ENCODE data around the gene ACP4.
"Not testable (repeated sequence)": the region's sequence is repeated elsewhere in the genome, so short reads cannot be mapped to it uniquely, and the experiment has no call there.

The ACP4 gene

GRCh38 chr19:50772912-50773311 is 17.3 kb upstream of the ACP4 start:
- not testable (repeated sequence) for H3K4me3 ChIP-seq (ENCODE audit: insufficient read depth, low read depth, low read length, poor library complexity, severe bottlenecking); DNase-seq; H3K4me1 ChIP-seq (ENCODE audit: control insufficient read depth, insufficient read depth, low read length, poor library complexity, severe bottlenecking); H3K27me3 ChIP-seq (replicated peaks; ENCODE audit: control insufficient read depth, insufficient read depth, low read length, poor library complexity, severe bottlenecking); H3K36me3 ChIP-seq (ENCODE audit: control insufficient read depth, insufficient read depth, low read length); H3K27ac ChIP-seq (ENCODE audit: insufficient read depth, low read length, poor library complexity, severe bottlenecking); H3K9me3 ChIP-seq (ENCODE audit: control insufficient read depth, low read length)

GRCh38 chr19:50773454-50773853 is 16.8 kb upstream of the ACP4 start:
- H3K27ac ChIP-seq (ENCODE audit: insufficient read depth, low read length, poor library complexity, severe bottlenecking); H3K9me3 ChIP-seq (ENCODE audit: control insufficient read depth, low read length); DNase-seq; H3K36me3 ChIP-seq (ENCODE audit: control insufficient read depth, insufficient read depth, low read length); H3K4me3 ChIP-seq (ENCODE audit: insufficient read depth, low read depth, low read length, poor library complexity, severe bottlenecking); H3K4me1 ChIP-seq (ENCODE audit: control insufficient read depth, insufficient read depth, low read length, poor library complexity, severe bottlenecking); H3K27me3 ChIP-seq (replicated peaks; ENCODE audit: control insufficient read depth, insufficient read depth, low read length, poor library complexity, severe bottlenecking): not testable (repeated sequence)

- DNase-seq = no peak
- Histone ChIP-seq H3K27ac (ENCODE audit: insufficient read depth, low read length, poor library complexity, severe bottlenecking) (no peak overlapping the region), H3K9me3 (ENCODE audit: control insufficient read depth, low read length) (no peaks in the 10 kb centered on the region), H3K4me1 (ENCODE audit: control insufficient read depth, insufficient read depth, low read length, poor library complexity, severe bottlenecking) (no peaks in the 10 kb centered on the region), H3K4me3 (ENCODE audit: insufficient read depth, low read depth, low read length, poor library complexity, severe bottlenecking) (no peak overlapping the region), H3K36me3 (ENCODE audit: control insufficient read depth, insufficient read depth, low read length) (no peaks in the 10 kb centered on the region), H3K27me3 (replicated peaks; ENCODE audit: control insufficient read depth, insufficient read depth, low read length, poor library complexity, severe bottlenecking) (peaks cover 18% of the 10 kb centered on the region)
Observed at GRCh38 chr19:50776131-50776530, 14.1 kb upstream of the ACP4 start.

- peaks cover 19% of the 10 kb centered on the region for H3K27me3 ChIP-seq (replicated peaks; ENCODE audit: control insufficient read depth, insufficient read depth, low read length, poor library complexity, severe bottlenecking)
- no peak overlapping the region for H3K27ac ChIP-seq (ENCODE audit: insufficient read depth, low read length, poor library complexity, severe bottlenecking)
- H3K36me3 ChIP-seq (ENCODE audit: control insufficient read depth, insufficient read depth, low read length) = no peaks in the 10 kb centered on the region
- no peaks in the 10 kb centered on the region for H3K9me3 ChIP-seq (ENCODE audit: control insufficient read depth, low read length)
- no peak for DNase-seq
- H3K4me3 ChIP-seq (ENCODE audit: insufficient read depth, low read depth, low read length, poor library complexity, severe bottlenecking) = no peak overlapping the region
- H3K4me1 ChIP-seq (ENCODE audit: control insufficient read depth, insufficient read depth, low read length, poor library complexity, severe bottlenecking) = no peaks in the 10 kb centered on the region
Observed at GRCh38 chr19:50777261-50777660, 13.0 kb upstream of the ACP4 start.

GRCh38 chr19:50777830-50778303 is 12.3 kb upstream of the ACP4 start:
- DNase-seq = no peak
- H3K27me3 ChIP-seq (replicated peaks; ENCODE audit: control insufficient read depth, insufficient read depth, low read length, poor library complexity, severe bottlenecking) = peaks cover 23% of the 10 kb centered on the region

GRCh38 chr19:50778906-50779430 is 11.2 kb upstream of the ACP4 start:
- Histone ChIP-seq H3K4me3 (ENCODE audit: insufficient read depth, low read depth, low read length, poor library complexity, severe bottlenecking) (no peak overlapping the region), H3K27me3 (replicated peaks; ENCODE audit: control insufficient read depth, insufficient read depth, low read length, poor library complexity, severe bottlenecking) (peaks cover 23% of the 10 kb centered on the region)

More at GRCh38 chr19:50777830-50778303, 12.3 kb upstream of the ACP4 start:
- no peak overlapping the region for H3K4me3 ChIP-seq (ENCODE audit: insufficient read depth, low read depth, low read length, poor library complexity, severe bottlenecking)
- no peaks in the 10 kb centered on the region for H3K4me1 ChIP-seq (ENCODE audit: control insufficient read depth, insufficient read depth, low read length, poor library complexity, severe bottlenecking)
- no peak overlapping the region for H3K27ac ChIP-seq (ENCODE audit: insufficient read depth, low read length, poor library complexity, severe bottlenecking)
- no peaks in the 10 kb centered on the region for H3K9me3 ChIP-seq (ENCODE audit: control insufficient read depth, low read length)
- no peaks in the 10 kb centered on the region for H3K36me3 ChIP-seq (ENCODE audit: control insufficient read depth, insufficient read depth, low read length)

GRCh38 chr19:50779504-50780457 is 10.4 kb upstream of the ACP4 start:
- H3K27me3 ChIP-seq (replicated peaks; ENCODE audit: control insufficient read depth, insufficient read depth, low read length, poor library complexity, severe bottlenecking) = peaks cover 23% of the 10 kb centered on the region
- H3K4me1 ChIP-seq (ENCODE audit: control insufficient read depth, insufficient read depth, low read length, poor library complexity, severe bottlenecking) = no peaks in the 10 kb centered on the region
- no peak overlapping the region for H3K27ac ChIP-seq (ENCODE audit: insufficient read depth, low read length, poor library complexity, severe bottlenecking)
- no peaks in the 10 kb centered on the region for H3K36me3 ChIP-seq (ENCODE audit: control insufficient read depth, insufficient read depth, low read length)
- DNase-seq = no peak
- H3K9me3 ChIP-seq (ENCODE audit: control insufficient read depth, low read length) = no peaks in the 10 kb centered on the region
- no peak overlapping the region for H3K4me3 ChIP-seq (ENCODE audit: insufficient read depth, low read depth, low read length, poor library complexity, severe bottlenecking)

More at GRCh38 chr19:50778906-50779430, 11.2 kb upstream of the ACP4 start:
- Histone ChIP-seq H3K36me3 (ENCODE audit: control insufficient read depth, insufficient read depth, low read length) (no peaks in the 10 kb centered on the region), H3K9me3 (ENCODE audit: control insufficient read depth, low read length) (no peaks in the 10 kb centered on the region), H3K4me1 (ENCODE audit: control insufficient read depth, insufficient read depth, low read length, poor library complexity, severe bottlenecking) (no peaks in the 10 kb centered on the region), H3K27ac (ENCODE audit: insufficient read depth, low read length, poor library complexity, severe bottlenecking) (no peak overlapping the region)
- no peak for DNase-seq

- Histone ChIP-seq H3K9me3 (ENCODE audit: control insufficient read depth, low read length) (no peaks in the 10 kb centered on the region), H3K36me3 (ENCODE audit: control insufficient read depth, insufficient read depth, low read length) (no peaks in the 10 kb centered on the region), H3K4me1 (ENCODE audit: control insufficient read depth, insufficient read depth, low read length, poor library complexity, severe bottlenecking) (no peaks in the 10 kb centered on the region), H3K27me3 (replicated peaks; ENCODE audit: control insufficient read depth, insufficient read depth, low read length, poor library complexity, severe bottlenecking) (peaks cover 20% of the 10 kb centered on the region), H3K27ac (ENCODE audit: insufficient read depth, low read length, poor library complexity, severe bottlenecking) (no peak overlapping the region), H3K4me3 (ENCODE audit: insufficient read depth, low read depth, low read length, poor library complexity, severe bottlenecking) (no peak overlapping the region)
- no peak for DNase-seq
Observed at GRCh38 chr19:50780753-50781435, 9.3 kb upstream of the ACP4 start.

GRCh38 chr19:50783848-50784152 is 6.4 kb upstream of the ACP4 start:
- H3K27me3 ChIP-seq (replicated peaks; ENCODE audit: control insufficient read depth, insufficient read depth, low read length, poor library complexity, severe bottlenecking) = peaks cover 16% of the 10 kb centered on the region
- H3K4me3 ChIP-seq (ENCODE audit: insufficient read depth, low read depth, low read length, poor library complexity, severe bottlenecking); H3K4me1 ChIP-seq (ENCODE audit: control insufficient read depth, insufficient read depth, low read length, poor library complexity, severe bottlenecking); H3K9me3 ChIP-seq (ENCODE audit: control insufficient read depth, low read length); H3K36me3 ChIP-seq (ENCODE audit: control insufficient read depth, insufficient read depth, low read length); DNase-seq; H3K27ac ChIP-seq (ENCODE audit: insufficient read depth, low read length, poor library complexity, severe bottlenecking): not testable (repeated sequence)

- Histone ChIP-seq H3K27me3 (replicated peaks; ENCODE audit: control insufficient read depth, insufficient read depth, low read length, poor library complexity, severe bottlenecking) (peaks cover 10% of the 10 kb centered on the region), H3K4me1 (ENCODE audit: control insufficient read depth, insufficient read depth, low read length, poor library complexity, severe bottlenecking) (no peaks in the 10 kb centered on the region), H3K9me3 (ENCODE audit: control insufficient read depth, low read length) (no peaks in the 10 kb centered on the region), H3K27ac (ENCODE audit: insufficient read depth, low read length, poor library complexity, severe bottlenecking) (no peak overlapping the region), H3K36me3 (ENCODE audit: control insufficient read depth, insufficient read depth, low read length) (no peaks in the 10 kb centered on the region), H3K4me3 (ENCODE audit: insufficient read depth, low read depth, low read length, poor library complexity, severe bottlenecking) (no peak overlapping the region)
- no peak for DNase-seq
Observed at GRCh38 chr19:50784710-50785109, 5.5 kb upstream of the ACP4 start.

Data from effector memory CD4-positive, alpha-beta T cell (primary cell).